Heart right ventricle (tissue), 16 donors: ENCODE results near the gene TRMT61B. TPM values are rescaled to one million over a fixed set of nuclear protein-coding genes. Genes with fewer than 3 reads are reported as not detected.

Experiments used
- ATAC-seq, 8 donors: fragments of 200-7000 bp; cut with Tn5 transposase; one replicate each; pipeline ENCODE4 v1.9.1; 2020; ENCODE audit warnings: mild to moderate bottlenecking in 8 of 8, moderate library complexity in 8 of 8, moderate number of reproducible peaks in 1 of 8
- DNase-seq, 2 donors: peaks; one replicate each; pipeline ENCODE4 v3.0.0-alpha.2; 2020
- H3K27ac ChIP-seq, 10 donors: fragments of 200-600 bp; sonication (generic) in 2 of 10; one replicate each; pipeline versions ENCODE4 v1.5.0 to v1.8.0; 2020 to 2022; ENCODE audit warnings: mild to moderate bottlenecking in 3 of 10
- H3K27me3 ChIP-seq, 7 donors: fragments of 200-600 bp; one replicate each; pipeline ENCODE4 v1.8.0; 2021 to 2022; ENCODE audit warnings: mild to moderate bottlenecking in 2 of 7
- H3K36me3 ChIP-seq, 9 donors: fragments of 200-600 bp; sonication (generic) in 1 of 9; one replicate each; pipeline versions ENCODE4 v1.5.0 to v1.8.0; 2020 to 2022; ENCODE audit warnings: mild to moderate bottlenecking in 2 of 9
- H3K4me1 ChIP-seq, 9 donors: fragments of 200-600 bp; sonication (generic) in 1 of 9; one replicate each; pipeline versions ENCODE4 v1.5.0 to v1.8.0; 2020 to 2022; ENCODE audit warnings: mild to moderate bottlenecking in 4 of 9
- H3K4me3 ChIP-seq, 10 donors: fragments of 200-600 bp; sonication (generic) in 2 of 10; one replicate each; pipeline versions ENCODE4 v1.5.0 to v1.8.0; 2020 to 2022; ENCODE audit warnings: mild to moderate bottlenecking in 7 of 10, moderate library complexity in 2 of 10
- H3K9me3 ChIP-seq, 11 donors: fragments of 200-600 bp in 10 of 11; sonication (generic) in 2 of 11; one replicate each; pipeline versions ENCODE4 v1.5.0 to v1.8.0; 2013 to 2022; ENCODE audit warnings: mild to moderate bottlenecking in 2 of 11, control low read depth in 1 of 11, moderate library complexity in 1 of 11
- WGBS, 2 donors: extraction: QIAGEN DNeasy Blood & Tissue Kit; methylation state at CpG; one replicate each; pipeline ENCODE4 v1.1.7; 2013; ENCODE audit warnings: inconsistent platforms in 1 of 2; 5-methylcytosine and 5-hydroxymethylcytosine counted together
- intact Hi-C, 10 donors: fragments of 100-400 bp; cut with DNase I; formaldehyde crosslinking; loops; one replicate each; pipeline versions ENCODE4 v1.11.1 to v1.14.2; 2022
- polyA plus RNA-seq, 2 donors: library from polyadenylated mRNA; stranded (reverse); fragments of 200-250 nt; gene quantifications; one replicate each; pipeline ENCODE4 v1.2.3, GENCODE V29; 2013
- total RNA-seq, 10 donors: library from RNA; stranded (reverse); fragmentation: NEBNext Ultra II Directional in 3 of 10; extraction: Animal tissue kit (Norgen Biotek cat#: 25700) in 3 of 10; gene quantifications; one replicate each; pipeline versions ENCODE4 v1.2.1 to v1.2.4, GENCODE V29; 2021 to 2023
- TF ChIP-seq, protein P1 (sequence below), 9 donors: fragments of 200-600 bp; sonication (generic) in 2 of 9; IDR thresholded peaks; one replicate each; pipeline versions ENCODE4 v1.5.0 to v1.8.0; 2021 to 2022; ENCODE audit warnings: antibody characterized with exemption in 9 of 9, mild to moderate bottlenecking in 5 of 9, moderate library complexity in 1 of 9
- donor health status: Arrhythmogenic right ventricular cardiomyopathy.
- donor health status: ischemic (EF 13 %, LVEDD 7.1; RV severe dilation, severe dysfunction).
- donor health status: healthy with polysubstance abuse.
- donor health status: DM: no; HTN: yes; CAD: no.
- donor health status: DM: no; HTN: no; CAD: no.
- donor health status: ischemic (EF 25% LVEDD 6.9; RV normal size, moderate dysfunction).
- donor health status: ischemic (EF 25% LVEDD 5.7; RV mildly dilated, moderate dysfunction).
- donor health status: healthy.
- donor health status: DM: yes; HTN: yes; CAD: no.
- donor health status: Ischemic cardiomyopathy.
- donor health status: ischemic (EF 35%, LVEDD 5.7; RV mildly dilated, moderate dysfunction).
- donor health status: nonischemic (EF 11% LVEDD 7.7; RV severe dilation, severe dysfunction).
- donor health status: DM: yes; HTN: yes; CAD: no.
- donor health status: PGD.
- donor health status: ischemic (EF 29% LVEDD 5.4; RV normal size, mild dysfunction).
- donor health status: nonischemic (EF 23%, LVEDD 6.1; RV moderate dilation, normal function).

The TRMT61B gene
- total and polyA plus RNA-seq, 12 donors: 13.5 to 54.1 (median 17.5) TPM

DNA sequence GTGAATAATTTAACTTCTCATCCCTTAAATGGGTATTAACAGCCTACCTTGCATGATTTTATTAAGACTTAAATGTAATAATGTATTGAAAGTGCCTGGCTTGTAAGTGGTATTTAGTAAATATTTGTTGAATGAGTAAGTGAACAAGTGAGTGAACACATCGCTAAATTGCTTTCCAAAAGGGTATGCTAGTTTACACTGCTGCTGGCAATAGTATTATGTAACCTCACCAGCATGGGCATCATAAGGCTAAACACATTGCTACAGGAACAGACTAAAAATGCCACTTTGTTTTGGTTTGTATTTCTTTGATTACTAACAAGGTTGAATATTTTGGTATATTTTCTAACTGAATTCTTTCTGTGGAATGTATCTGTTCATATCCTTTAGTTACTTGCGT is 34.2 kb upstream of the TRMT61B start:
- no peak overlapping the region for H3K27ac ChIP-seq
- H3K27me3 ChIP-seq: no peaks in the 10 kb centered on the region
- peaks cover 0 to 19% (median 0%) of the 10 kb centered on the region in 9 donors for H3K4me1 ChIP-seq
- no peak for ATAC-seq
- no peak for DNase-seq
- intact Hi-C loops: loop anchor here in 1 of 10 donors (1.0 kb wide), 1 partner anchor 38 kb away; no protein-coding TSS in a partner anchor
- peaks cover 0 to 72% (median 15%) of the 10 kb centered on the region in 9 donors for H3K36me3 ChIP-seq
- TF ChIP-seq, protein P1, sequence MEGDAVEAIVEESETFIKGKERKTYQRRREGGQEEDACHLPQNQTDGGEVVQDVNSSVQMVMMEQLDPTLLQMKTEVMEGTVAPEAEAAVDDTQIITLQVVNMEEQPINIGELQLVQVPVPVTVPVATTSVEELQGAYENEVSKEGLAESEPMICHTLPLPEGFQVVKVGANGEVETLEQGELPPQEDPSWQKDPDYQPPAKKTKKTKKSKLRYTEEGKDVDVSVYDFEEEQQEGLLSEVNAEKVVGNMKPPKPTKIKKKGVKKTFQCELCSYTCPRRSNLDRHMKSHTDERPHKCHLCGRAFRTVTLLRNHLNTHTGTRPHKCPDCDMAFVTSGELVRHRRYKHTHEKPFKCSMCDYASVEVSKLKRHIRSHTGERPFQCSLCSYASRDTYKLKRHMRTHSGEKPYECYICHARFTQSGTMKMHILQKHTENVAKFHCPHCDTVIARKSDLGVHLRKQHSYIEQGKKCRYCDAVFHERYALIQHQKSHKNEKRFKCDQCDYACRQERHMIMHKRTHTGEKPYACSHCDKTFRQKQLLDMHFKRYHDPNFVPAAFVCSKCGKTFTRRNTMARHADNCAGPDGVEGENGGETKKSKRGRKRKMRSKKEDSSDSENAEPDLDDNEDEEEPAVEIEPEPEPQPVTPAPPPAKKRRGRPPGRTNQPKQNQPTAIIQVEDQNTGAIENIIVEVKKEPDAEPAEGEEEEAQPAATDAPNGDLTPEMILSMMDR (IDR thresholded peaks at IDR 0.05): no peak
- no peaks in the 10 kb centered on the region for H3K9me3 ChIP-seq
- 89 to 91% methylated on average over 2 of the region's 2 CpGs for WGBS, 2 donors
- H3K4me3 ChIP-seq: no peak overlapping the region

DNA sequence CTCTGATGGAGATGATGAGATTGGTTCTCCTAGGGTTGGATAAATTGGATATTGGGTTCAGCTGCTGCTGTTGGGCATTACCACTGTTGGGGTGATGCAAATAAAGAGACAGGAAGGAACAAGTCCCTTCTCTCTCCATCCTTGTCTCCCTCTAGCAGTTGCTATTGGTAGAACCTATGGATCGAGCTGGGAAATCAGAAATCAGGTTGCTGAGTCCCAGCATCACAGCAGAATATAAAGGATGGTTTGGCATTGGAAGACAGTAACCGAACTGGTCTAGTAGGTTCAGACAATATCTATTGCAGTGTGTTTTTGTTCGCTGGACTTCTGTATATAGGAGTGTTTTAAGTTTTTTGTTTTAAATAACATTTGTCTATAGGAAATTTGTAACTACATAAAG is 32.5 kb upstream of the TRMT61B start:
- no peaks in the 10 kb centered on the region for H3K27me3 ChIP-seq
- H3K27ac ChIP-seq: no peak overlapping the region
- TF ChIP-seq, protein P1 (IDR thresholded peaks at IDR 0.05): no peak
- peaks cover 0 to 55% (median 9%) of the 10 kb centered on the region in 9 donors for H3K36me3 ChIP-seq
- DNase-seq (no peak), ATAC-seq (no peak)
- no peak overlapping the region for H3K4me3 ChIP-seq
- H3K4me1 ChIP-seq: peaks cover 0 to 33% (median 9%) of the 10 kb centered on the region in 9 donors
- intact Hi-C loops: no loop called here
- WGBS, 2 donors: 91 to 97% methylated on average over 3 of the region's 3 CpGs
- H3K9me3 ChIP-seq: no peaks in the 10 kb centered on the region

GRCh38 chr2:28901841-28902240 is 31.7 kb upstream of the TRMT61B start:
- H3K4me1 ChIP-seq: peaks cover 0 to 41% (median 17%) of the 10 kb centered on the region in 9 donors
- no peak overlapping the region for H3K27ac ChIP-seq
- TF ChIP-seq, protein P1 (IDR thresholded peaks at IDR 0.05): no peak

GRCh38 chr2:28901202-28901601 is 31.1 kb upstream of the TRMT61B start:
- Histone ChIP-seq H3K9me3 (no peaks in the 10 kb centered on the region), H3K4me3 (no peak overlapping the region), H3K36me3 (peaks cover 0 to 41% (median 0%) of the 10 kb centered on the region in 9 donors), H3K4me1 (peaks cover 0 to 47% (median 23%) of the 10 kb centered on the region in 9 donors), H3K27me3 (no peaks in the 10 kb centered on the region), H3K27ac (no peak overlapping the region)
- intact Hi-C loops: no loop called here
- DNase-seq: no peak
- TF ChIP-seq, protein P1 (IDR thresholded peaks at IDR 0.05): no peak
- WGBS, 2 donors: 64 to 70% methylated on average over 2 of the region's 2 CpGs
- no peak for ATAC-seq

More at GRCh38 chr2:28901841-28902240, 31.7 kb upstream of the TRMT61B start:
- no peak for DNase-seq
- ATAC-seq: no peak
- no peaks in the 10 kb centered on the region for H3K27me3 ChIP-seq
- no peak overlapping the region for H3K4me3 ChIP-seq
- intact Hi-C loops: no loop called here
- no peaks in the 10 kb centered on the region for H3K9me3 ChIP-seq
- H3K36me3 ChIP-seq: peaks cover 0 to 48% (median 6%) of the 10 kb centered on the region in 9 donors
- 50 to 60% methylated on average over 1 of the region's 1 CpG for WGBS, 2 donors
